Prostate gland (tissue), 2 donors: ENCODE data around the gene TMEM100.

Experiments
- CTCF ChIP-seq, 4 experiments: fragments of 200-600 bp in 2 of 4; fragments of 450-650 bp in 2 of 4; sonication (generic) in 2 of 4; IDR thresholded peaks; 1 replicate in 3 of 4; 2 replicates in 1 of 4; pipeline ENCODE4 v1.5.1; 2016 to 2019; ENCODE audit warnings: antibody characterized with exemption in 4 of 4, mild to moderate bottlenecking in 2 of 4, moderate library complexity in 2 of 4
- POLR2A ChIP-seq: fragments of 450-650 bp; IDR thresholded peaks from one replicate; pipeline ENCODE4 v1.6.1; 2016; ENCODE audit warnings: antibody characterized with exemption, mild to moderate bottlenecking
- POLR2AphosphoS5 ChIP-seq: sonication (generic); formaldehyde crosslinking; IDR thresholded peaks from one replicate; pipeline ENCODE4 v1.6.1; 2017; ENCODE audit warnings: antibody characterized with exemption

- no peak for TF ChIP-seq POLR2AphosphoS5
- no peak for TF ChIP-seq CTCF (IDR thresholded peaks at IDR 0.05)
- no peak for TF ChIP-seq POLR2A
These were observed 19.8 kb upstream of the TMEM100 start for GRCh38 chr17:55742272-55743102.
